Measurements from ENCODE around the gene SPACA9.

Gene SPACA9

DNA sequence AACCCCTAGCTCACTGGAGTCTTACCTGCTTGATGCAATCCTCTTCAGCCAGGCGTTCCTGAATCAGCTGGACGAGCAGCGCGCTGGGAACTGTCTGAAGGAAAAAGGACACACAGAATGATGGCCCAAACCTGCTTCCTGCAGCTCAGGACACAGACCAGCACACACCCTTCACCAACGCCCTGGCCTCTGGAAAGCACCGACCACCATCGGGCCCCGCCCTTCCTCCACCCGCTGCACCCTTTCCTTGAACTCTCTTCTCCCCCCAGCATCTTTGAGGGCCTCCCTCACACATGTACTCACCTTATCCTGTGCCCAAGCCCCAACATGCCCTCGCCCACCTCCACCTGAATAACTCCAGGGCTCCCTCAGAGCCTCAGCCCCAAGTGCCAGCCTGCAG is 23.9 kb upstream of the SPACA9 start:
- no peak overlapping the region for H3K4me3 ChIP-seq (ENCODE audit: low read depth, low read length)
- TF ChIP-seq, protein P1, sequence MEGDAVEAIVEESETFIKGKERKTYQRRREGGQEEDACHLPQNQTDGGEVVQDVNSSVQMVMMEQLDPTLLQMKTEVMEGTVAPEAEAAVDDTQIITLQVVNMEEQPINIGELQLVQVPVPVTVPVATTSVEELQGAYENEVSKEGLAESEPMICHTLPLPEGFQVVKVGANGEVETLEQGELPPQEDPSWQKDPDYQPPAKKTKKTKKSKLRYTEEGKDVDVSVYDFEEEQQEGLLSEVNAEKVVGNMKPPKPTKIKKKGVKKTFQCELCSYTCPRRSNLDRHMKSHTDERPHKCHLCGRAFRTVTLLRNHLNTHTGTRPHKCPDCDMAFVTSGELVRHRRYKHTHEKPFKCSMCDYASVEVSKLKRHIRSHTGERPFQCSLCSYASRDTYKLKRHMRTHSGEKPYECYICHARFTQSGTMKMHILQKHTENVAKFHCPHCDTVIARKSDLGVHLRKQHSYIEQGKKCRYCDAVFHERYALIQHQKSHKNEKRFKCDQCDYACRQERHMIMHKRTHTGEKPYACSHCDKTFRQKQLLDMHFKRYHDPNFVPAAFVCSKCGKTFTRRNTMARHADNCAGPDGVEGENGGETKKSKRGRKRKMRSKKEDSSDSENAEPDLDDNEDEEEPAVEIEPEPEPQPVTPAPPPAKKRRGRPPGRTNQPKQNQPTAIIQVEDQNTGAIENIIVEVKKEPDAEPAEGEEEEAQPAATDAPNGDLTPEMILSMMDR (IDR thresholded peaks at IDR 0.05; ENCODE audit: insufficient read depth, low read depth, low read length, missing control alignments) = no peak
- no peak for DNase-seq (ENCODE audit: low read depth)

DNA sequence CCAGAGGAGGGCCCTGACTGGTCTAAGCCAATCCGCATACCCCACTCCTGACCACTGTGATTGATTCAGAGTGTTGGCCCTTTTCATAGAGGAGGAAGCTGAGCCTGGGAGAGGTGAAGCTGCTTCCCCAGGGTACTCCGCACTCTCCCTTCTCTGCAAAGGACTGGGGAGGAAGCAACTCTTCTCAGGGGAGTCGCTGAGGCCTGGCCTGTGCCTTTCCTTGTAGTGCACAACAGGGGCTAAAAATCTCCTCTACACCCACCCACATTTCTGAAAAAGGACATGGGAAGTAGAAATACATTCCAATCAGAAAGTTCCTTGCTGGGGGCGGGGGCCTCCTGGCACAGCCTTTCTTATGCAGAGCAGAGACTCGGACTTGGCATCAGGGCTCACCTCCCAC is 22.8 kb upstream of the SPACA9 start:
- TF ChIP-seq, protein P1 (IDR thresholded peaks at IDR 0.05; ENCODE audit: insufficient read depth, low read depth, low read length, missing control alignments) = no peak
- DNase-seq (ENCODE audit: low read depth) = no peak
- no peak overlapping the region for H3K4me3 ChIP-seq (ENCODE audit: low read depth, low read length)

DNA sequence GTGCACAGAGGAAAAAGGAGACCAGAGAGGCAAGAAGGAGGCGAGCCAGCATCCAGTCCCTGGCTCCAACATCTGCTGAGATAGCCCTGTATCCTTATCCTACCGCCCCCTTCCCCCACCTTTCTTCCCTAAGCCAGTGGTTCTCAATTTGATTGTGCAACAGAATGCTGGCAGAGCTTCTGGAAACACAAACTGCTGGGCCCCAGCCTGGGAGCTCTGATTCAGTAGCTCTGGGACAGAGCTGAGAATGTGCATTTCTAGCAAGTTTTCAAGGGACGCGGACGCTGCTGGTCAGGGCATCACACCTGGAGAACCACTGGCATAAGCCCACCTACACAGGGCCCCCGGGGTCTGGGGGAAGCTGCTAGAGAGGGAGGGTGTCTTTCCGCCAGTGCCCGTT is 21.7 kb upstream of the SPACA9 start:
- TF ChIP-seq, protein P1 (IDR thresholded peaks at IDR 0.05; ENCODE audit: insufficient read depth, low read depth, low read length, missing control alignments) = no peak
- no peak overlapping the region for H3K4me3 ChIP-seq (ENCODE audit: low read depth, low read length)
- DNase-seq (ENCODE audit: low read depth) = no peak

DNA sequence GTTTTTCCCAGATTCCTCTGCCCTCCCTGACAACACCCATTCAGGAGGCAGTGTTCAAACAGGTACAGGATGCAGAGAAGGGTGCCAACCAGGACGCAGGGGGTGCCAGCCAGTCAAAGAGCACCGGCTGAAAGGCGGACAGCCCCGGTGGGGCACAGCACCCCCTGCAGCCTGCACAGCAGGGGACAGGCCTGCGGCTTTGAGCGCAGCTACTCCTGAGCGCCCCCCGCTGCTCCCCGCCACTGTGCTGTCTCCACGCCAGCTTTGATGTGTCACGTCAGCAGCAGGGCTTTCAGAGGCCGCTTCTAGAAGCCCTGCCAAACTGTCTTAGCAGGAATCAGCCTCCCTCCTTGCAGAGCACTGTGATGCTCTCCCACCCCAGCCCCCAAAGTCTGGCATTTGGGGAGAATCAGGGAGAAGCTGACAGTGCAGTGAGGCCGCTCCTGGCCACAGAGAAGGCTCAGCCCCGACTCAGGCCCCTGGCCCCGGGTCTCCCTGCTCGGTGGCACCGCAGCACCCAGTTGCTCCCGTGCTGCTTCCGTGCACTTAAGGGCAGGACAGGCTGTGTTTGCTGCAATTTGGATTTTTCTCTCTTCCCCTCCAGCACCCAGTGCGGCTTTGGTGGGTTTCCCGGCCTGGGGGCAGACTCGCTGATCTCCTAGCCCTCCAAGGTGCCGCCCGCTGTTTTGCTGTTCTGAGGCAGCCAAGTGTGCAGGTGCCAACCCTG is 20.9 kb upstream of the SPACA9 start:
- TF ChIP-seq, protein P1 (IDR thresholded peaks at IDR 0.05; ENCODE audit: insufficient read depth, low read depth, low read length, missing control alignments) = no peak
- DNase-seq (ENCODE audit: low read depth) = no peak
- no peak overlapping the region for H3K4me3 ChIP-seq (ENCODE audit: low read depth, low read length)

DNA sequence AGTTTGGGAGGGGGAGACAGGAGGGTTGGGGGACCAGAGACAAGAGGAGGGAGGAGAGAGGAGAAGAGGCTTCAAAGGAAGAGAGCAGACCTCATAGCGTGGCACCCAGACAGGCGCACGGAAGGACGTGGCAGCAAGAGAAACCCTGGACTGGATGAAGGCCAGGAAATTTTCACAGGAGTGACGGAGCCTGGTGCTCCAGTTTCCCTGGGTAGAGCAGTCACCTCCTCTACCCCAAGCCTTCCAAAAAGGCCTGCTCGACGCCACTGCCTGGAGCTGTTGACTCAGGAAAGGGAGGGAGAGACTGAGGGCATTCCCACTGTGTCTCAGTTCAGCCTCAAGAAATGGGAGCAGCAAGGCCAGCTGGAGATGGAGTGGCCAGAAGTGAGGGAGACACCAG is 19.9 kb upstream of the SPACA9 start:
- H3K4me3 ChIP-seq (ENCODE audit: low read depth, low read length) = no peak overlapping the region
- DNase-seq (ENCODE audit: low read depth) = no peak
- TF ChIP-seq, protein P1 (IDR thresholded peaks at IDR 0.05; ENCODE audit: insufficient read depth, low read depth, low read length, missing control alignments) = no peak

DNA sequence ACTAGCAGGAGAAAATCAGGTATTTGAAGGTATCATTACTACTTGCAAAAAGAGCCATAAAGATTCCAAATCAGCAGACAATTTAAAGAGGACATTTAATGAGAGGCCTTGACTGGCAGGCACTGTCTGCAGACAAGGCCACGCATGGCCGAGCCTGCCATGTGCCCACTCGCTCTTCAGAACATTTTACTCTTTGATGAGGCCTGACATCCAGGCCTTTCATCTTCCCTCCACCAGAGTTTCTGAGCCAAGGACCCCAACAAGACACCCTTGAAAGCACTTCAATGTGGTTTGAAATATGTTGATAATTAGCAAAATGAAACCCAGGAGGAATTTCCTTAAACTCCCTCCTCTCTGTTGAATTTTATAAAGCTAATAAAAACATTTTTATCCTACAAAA is 17.0 kb upstream of the SPACA9 start:
- no peak overlapping the region for H3K4me3 ChIP-seq (ENCODE audit: low read depth, low read length)
- no peak for DNase-seq (ENCODE audit: low read depth)
- TF ChIP-seq, protein P1 (IDR thresholded peaks at IDR 0.05; ENCODE audit: insufficient read depth, low read depth, low read length, missing control alignments) = no peak

DNA sequence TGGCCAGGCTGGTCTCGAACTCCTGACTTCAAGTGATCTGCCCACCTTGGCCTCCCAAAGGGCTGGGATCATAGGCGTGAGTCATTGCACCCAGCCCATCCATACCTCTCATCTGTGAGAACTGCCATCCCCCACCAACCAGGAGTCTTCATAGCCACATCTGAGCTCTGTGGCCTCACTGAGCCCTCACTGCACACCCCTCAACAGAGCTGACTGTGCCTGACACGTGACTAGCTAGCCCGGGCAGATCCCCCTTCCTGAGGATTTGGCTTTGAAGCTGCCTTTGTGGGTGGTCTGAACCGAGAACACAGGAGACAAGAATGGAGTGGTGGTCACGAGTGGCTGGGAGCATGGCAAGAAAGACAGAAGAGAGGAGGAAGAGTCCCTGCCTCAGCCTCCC is 16.2 kb upstream of the SPACA9 start:
- H3K4me3 ChIP-seq (ENCODE audit: low read depth, low read length) = no peak overlapping the region
- TF ChIP-seq, protein P1 (IDR thresholded peaks at IDR 0.05; ENCODE audit: insufficient read depth, low read depth, low read length, missing control alignments) = no peak
- DNase-seq (ENCODE audit: low read depth) = no peak
